ENCODE data around the gene PPP1R2B. TPM values are rescaled to one million over a fixed set of nuclear protein-coding genes. Genes with fewer than 3 reads are reported as not detected.
"Not testable (repeated sequence)": the region's sequence is repeated elsewhere in the genome, so short reads cannot be mapped to it uniquely, and the experiment has no call there.

The PPP1R2B gene
- total and polyA plus RNA-seq, 12 donors = 0.11 to 0.15 (median 0.14) TPM; not detected in 9

DNA sequence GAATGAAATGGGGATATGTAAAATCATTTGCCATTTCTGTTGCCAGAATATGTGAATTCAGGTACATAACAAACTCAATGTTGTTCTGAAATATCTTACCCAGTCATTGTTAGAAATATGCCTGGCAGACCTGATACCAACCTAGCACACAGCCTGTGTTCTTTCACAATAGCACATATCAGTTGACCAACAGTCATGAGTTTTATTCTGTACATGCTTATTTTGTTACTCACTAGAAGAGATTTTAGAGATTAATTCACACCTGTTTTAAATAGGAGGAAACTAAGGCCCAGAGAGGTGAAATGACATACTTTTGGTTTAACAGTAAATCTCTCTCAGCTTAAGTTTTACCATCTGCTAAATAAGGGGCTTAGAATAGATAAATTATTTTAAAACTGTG is 8.4 kb upstream of the PPP1R2B start:
- H3K4me3 ChIP-seq = no peak overlapping the region

DNA sequence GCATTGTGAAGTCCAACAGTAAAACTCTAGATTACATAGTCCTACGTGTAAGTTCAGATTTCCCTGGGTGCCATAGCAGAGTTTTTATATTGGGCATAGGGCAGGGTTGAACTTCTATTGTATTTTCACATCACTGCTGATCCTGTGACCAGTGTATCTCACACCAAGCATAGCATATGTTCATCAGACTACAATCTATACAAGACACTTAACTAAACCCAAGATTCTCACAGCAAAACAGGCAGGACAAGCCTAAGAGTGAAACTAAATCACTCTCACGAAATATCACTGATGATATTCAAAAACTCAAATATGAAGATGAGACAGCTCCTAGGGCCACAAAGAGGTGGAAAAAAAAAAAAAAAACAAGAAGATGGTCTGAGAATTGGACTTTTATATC is 3.2 kb upstream of the PPP1R2B start:
- no peak for TF ChIP-seq POLR2A (IDR thresholded peaks at IDR 0.05)
- TF ChIP-seq, protein P1, sequence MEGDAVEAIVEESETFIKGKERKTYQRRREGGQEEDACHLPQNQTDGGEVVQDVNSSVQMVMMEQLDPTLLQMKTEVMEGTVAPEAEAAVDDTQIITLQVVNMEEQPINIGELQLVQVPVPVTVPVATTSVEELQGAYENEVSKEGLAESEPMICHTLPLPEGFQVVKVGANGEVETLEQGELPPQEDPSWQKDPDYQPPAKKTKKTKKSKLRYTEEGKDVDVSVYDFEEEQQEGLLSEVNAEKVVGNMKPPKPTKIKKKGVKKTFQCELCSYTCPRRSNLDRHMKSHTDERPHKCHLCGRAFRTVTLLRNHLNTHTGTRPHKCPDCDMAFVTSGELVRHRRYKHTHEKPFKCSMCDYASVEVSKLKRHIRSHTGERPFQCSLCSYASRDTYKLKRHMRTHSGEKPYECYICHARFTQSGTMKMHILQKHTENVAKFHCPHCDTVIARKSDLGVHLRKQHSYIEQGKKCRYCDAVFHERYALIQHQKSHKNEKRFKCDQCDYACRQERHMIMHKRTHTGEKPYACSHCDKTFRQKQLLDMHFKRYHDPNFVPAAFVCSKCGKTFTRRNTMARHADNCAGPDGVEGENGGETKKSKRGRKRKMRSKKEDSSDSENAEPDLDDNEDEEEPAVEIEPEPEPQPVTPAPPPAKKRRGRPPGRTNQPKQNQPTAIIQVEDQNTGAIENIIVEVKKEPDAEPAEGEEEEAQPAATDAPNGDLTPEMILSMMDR (IDR thresholded peaks at IDR 0.05) = no peak
- no peak overlapping the region for H3K4me3 ChIP-seq
- intact Hi-C loops (cut with DNase I) = no loop called here
- H3K27me3 ChIP-seq = no peaks in the 10 kb centered on the region
- no peaks in the 10 kb centered on the region for H3K36me3 ChIP-seq (replicated peaks in 1 of 2)
- no peaks in the 10 kb centered on the region for H3K4me1 ChIP-seq (replicated peaks in 1 of 2)
- 68 to 83% (median 73%) methylated on average over 2 of the region's 2 CpGs for WGBS, 4 donors
- H3K9me3 ChIP-seq (replicated peaks in 1 of 3) = no peaks in the 10 kb centered on the region
- no peak for DNase-seq
- no peak overlapping the region for H3K27ac ChIP-seq

More for the DNA sequence above, 8.4 kb upstream of the PPP1R2B start:
- Histone ChIP-seq H3K9me3 (replicated peaks in 1 of 3) (no peaks in the 10 kb centered on the region), H3K27ac (no peak overlapping the region), H3K36me3 (replicated peaks in 1 of 2) (no peaks in the 10 kb centered on the region), H3K4me1 (replicated peaks in 1 of 2) (no peaks in the 10 kb centered on the region), H3K27me3 (no peaks in the 10 kb centered on the region)
- no peak for TF ChIP-seq POLR2A (IDR thresholded peaks at IDR 0.05)
- TF ChIP-seq, protein P1 (IDR thresholded peaks at IDR 0.05) = no peak
- intact Hi-C loops (cut with DNase I) = no loop called here
- no peak for DNase-seq

DNA sequence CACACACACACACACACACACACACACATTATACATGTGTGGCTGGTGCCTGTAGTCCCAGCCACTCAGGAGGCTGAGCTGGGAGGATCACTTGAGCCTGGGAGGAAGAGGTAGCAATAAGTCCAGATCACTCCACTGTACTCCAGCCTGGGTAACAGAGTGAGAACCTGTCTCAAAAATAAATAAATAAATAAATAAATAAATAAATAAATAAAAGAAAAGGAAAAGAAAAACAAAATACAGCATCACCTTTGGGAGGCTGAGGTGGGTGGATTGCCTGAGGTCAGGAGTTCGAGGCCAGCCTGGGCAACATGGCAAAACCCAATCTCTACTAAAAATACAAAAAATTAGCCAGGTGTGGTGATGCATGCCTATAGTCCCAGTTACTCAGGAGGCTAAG is 1.6 kb upstream of the PPP1R2B start:
- H3K27me3 ChIP-seq; H3K9me3 ChIP-seq (replicated peaks in 1 of 3); DNase-seq; H3K27ac ChIP-seq; intact Hi-C loops (cut with DNase I); H3K4me1 ChIP-seq (replicated peaks in 1 of 2); H3K36me3 ChIP-seq (replicated peaks in 1 of 2); H3K4me3 ChIP-seq: not testable (repeated sequence)
- WGBS, 4 donors = 83 to 96% (median 94%) methylated on average over 1 of the region's 1 CpG

DNA sequence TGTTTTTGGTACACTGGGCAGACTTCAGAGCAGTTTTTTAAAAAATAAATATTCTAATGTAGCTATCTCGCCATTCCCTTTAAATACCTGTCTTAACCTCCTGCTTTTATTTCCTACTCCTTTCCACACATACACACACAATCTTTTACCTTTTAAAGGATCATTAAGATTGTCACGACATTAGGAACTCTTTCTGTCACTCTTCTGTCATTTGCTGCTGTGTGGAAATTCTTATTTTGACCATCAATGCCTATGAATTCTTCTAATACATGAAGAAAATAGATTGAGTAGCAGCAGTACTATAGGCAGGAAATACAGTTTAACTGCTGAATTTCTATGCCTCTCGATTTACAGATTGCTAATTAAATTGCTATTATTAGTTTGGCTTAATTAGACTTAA is 1.8 kb downstream of the PPP1R2B start:
- H3K9me3 ChIP-seq (replicated peaks in 1 of 3) = peaks cover 0 to 6% (median 0%) of the 10 kb centered on the region in 3 donors
- intact Hi-C loops (cut with DNase I) = no loop called here
- no peak for DNase-seq
- 70 to 88% (median 71%) methylated on average over 3 of the region's 3 CpGs for WGBS, 4 donors
- H3K4me1 ChIP-seq (replicated peaks in 1 of 2) = no peaks in the 10 kb centered on the region
- no peak overlapping the region for H3K4me3 ChIP-seq
- H3K27me3 ChIP-seq = no peaks in the 10 kb centered on the region
- H3K27ac ChIP-seq = no peak overlapping the region
- TF ChIP-seq, protein P1 (IDR thresholded peaks at IDR 0.05) = no peak
- no peak for TF ChIP-seq POLR2A (IDR thresholded peaks at IDR 0.05)
- no peaks in the 10 kb centered on the region for H3K36me3 ChIP-seq (replicated peaks in 1 of 2)

DNA sequence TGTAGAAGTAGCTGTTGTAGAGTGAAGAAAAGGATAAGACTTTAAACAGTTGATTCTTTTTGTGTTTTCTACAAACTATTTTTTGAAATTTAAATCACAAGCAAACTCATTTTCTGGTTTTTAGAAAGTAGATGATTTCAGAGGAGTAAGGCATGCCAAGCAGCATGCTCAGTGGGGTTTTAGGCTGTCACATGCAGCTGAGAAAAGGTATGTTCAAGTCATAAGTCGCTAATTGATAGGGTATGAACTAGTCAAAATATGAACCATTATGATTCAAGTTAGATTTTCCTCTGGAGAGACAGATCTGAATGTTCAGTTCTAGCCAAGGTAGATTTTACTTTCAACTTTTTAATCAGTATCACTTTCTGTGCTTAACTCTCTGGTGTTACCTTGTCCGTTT is 3.0 kb downstream of the PPP1R2B start:
- H3K4me1 ChIP-seq (replicated peaks in 1 of 2); DNase-seq; H3K36me3 ChIP-seq (replicated peaks in 1 of 2); H3K9me3 ChIP-seq (replicated peaks in 1 of 3); H3K4me3 ChIP-seq; H3K27ac ChIP-seq; H3K27me3 ChIP-seq; intact Hi-C loops (cut with DNase I): not testable (repeated sequence)
- 69 to 88% (median 77%) methylated on average over 2 of the region's 2 CpGs for WGBS, 4 donors
